Measurements from ENCODE around the gene IL12B.

DNA sequence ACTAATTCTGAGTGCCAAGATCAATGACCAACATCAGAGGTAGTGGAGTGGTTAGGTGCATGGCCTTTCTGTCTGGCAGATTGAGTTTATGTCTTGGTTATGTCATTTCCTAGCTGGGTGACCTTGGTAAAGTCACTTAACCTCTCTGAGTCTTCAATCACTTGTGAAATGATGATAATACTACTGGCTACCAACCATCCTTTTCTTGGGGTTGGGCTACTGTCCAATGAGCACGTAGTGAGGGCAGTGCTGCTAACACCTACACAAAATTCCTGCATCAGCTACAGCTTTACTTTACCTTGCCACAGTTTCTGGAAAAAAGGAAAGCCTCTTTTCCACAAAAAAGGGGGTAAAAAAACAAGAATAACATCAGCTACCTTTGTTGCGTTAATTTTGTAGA lies 12.4 kb downstream of the IL12B start:
- TF ChIP-seq, protein P1, sequence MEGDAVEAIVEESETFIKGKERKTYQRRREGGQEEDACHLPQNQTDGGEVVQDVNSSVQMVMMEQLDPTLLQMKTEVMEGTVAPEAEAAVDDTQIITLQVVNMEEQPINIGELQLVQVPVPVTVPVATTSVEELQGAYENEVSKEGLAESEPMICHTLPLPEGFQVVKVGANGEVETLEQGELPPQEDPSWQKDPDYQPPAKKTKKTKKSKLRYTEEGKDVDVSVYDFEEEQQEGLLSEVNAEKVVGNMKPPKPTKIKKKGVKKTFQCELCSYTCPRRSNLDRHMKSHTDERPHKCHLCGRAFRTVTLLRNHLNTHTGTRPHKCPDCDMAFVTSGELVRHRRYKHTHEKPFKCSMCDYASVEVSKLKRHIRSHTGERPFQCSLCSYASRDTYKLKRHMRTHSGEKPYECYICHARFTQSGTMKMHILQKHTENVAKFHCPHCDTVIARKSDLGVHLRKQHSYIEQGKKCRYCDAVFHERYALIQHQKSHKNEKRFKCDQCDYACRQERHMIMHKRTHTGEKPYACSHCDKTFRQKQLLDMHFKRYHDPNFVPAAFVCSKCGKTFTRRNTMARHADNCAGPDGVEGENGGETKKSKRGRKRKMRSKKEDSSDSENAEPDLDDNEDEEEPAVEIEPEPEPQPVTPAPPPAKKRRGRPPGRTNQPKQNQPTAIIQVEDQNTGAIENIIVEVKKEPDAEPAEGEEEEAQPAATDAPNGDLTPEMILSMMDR (IDR thresholded peaks at IDR 0.05): no peak
- TF ChIP-seq POLR2AphosphoS5 (IDR thresholded peaks at IDR 0.05; ENCODE audit: low read depth, low read length) (no peak), TCF7L2 (IDR thresholded peaks at IDR 0.05; ENCODE audit: low read depth, low read length) (no peak)

All from Panc1 (cell line).